Parathyroid adenoma (tissue), 2 donors: ENCODE measurements around the gene CNTD1.
A peak's percentile ranks its signal among the peaks of the same experiment; 100 is the strongest.

Experiments
- H2AFZ ChIP-seq: fragments of 300-600 bp; sonication (generic); one replicate; pipeline ENCODE4 v1.7.0; 2017; ENCODE audit warnings: antibody characterized with exemption, mild to moderate bottlenecking
- H3K27ac ChIP-seq: fragments of 300-600 bp; sonication (generic); one replicate; pipeline ENCODE4 v1.7.0; 2017
- H3K27me3 ChIP-seq: fragments of 300-600 bp; sonication (generic); one replicate; pipeline ENCODE4 v1.7.0; 2017; ENCODE audit warnings: low read length; ENCODE audit not compliant: control insufficient read depth, insufficient read depth
- H3K36me3 ChIP-seq: fragments of 300-600 bp; sonication (generic); one replicate; pipeline ENCODE4 v1.7.0; 2017; ENCODE audit warnings: low read length; ENCODE audit not compliant: control insufficient read depth, insufficient read depth
- H3K4me1 ChIP-seq: fragments of 300-600 bp; sonication (generic); one replicate; pipeline ENCODE4 v1.7.0; 2017; ENCODE audit warnings: control low read depth
- H3K4me2 ChIP-seq: fragments of 300-600 bp; sonication (generic); one replicate; pipeline ENCODE4 v1.7.0; 2017; ENCODE audit warnings: low read length
- H3K4me3 ChIP-seq: fragments of 300-600 bp; sonication (generic); one replicate; pipeline ENCODE4 v1.7.0; 2017; ENCODE audit warnings: low read depth, low read length
- H3K79me2 ChIP-seq: fragments of 300-600 bp; sonication (generic); one replicate; pipeline ENCODE4 v1.7.0; 2017; ENCODE audit warnings: control low read depth
- H3K9ac ChIP-seq: fragments of 300-600 bp; sonication (generic); one replicate; pipeline ENCODE4 v1.7.0; 2017; ENCODE audit warnings: mild to moderate bottlenecking
- H3K9me3 ChIP-seq: fragments of 300-600 bp; sonication (generic); one replicate; pipeline ENCODE4 v1.7.0; 2017; ENCODE audit warnings: low read length; ENCODE audit not compliant: control insufficient read depth
- TF ChIP-seq, protein P1 (sequence below): fragments of 300-600 bp; sonication (generic); IDR thresholded peaks from one replicate; pipeline ENCODE4 v1.7.0; 2017; ENCODE audit warnings: antibody characterized with exemption, mild to moderate bottlenecking
- donor health status: primary hyperparathyroidism.

Gene CNTD1, protein sequence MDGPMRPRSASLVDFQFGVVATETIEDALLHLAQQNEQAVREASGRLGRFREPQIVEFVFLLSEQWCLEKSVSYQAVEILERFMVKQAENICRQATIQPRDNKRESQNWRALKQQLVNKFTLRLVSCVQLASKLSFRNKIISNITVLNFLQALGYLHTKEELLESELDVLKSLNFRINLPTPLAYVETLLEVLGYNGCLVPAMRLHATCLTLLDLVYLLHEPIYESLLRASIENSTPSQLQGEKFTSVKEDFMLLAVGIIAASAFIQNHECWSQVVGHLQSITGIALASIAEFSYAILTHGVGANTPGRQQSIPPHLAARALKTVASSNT

DNA sequence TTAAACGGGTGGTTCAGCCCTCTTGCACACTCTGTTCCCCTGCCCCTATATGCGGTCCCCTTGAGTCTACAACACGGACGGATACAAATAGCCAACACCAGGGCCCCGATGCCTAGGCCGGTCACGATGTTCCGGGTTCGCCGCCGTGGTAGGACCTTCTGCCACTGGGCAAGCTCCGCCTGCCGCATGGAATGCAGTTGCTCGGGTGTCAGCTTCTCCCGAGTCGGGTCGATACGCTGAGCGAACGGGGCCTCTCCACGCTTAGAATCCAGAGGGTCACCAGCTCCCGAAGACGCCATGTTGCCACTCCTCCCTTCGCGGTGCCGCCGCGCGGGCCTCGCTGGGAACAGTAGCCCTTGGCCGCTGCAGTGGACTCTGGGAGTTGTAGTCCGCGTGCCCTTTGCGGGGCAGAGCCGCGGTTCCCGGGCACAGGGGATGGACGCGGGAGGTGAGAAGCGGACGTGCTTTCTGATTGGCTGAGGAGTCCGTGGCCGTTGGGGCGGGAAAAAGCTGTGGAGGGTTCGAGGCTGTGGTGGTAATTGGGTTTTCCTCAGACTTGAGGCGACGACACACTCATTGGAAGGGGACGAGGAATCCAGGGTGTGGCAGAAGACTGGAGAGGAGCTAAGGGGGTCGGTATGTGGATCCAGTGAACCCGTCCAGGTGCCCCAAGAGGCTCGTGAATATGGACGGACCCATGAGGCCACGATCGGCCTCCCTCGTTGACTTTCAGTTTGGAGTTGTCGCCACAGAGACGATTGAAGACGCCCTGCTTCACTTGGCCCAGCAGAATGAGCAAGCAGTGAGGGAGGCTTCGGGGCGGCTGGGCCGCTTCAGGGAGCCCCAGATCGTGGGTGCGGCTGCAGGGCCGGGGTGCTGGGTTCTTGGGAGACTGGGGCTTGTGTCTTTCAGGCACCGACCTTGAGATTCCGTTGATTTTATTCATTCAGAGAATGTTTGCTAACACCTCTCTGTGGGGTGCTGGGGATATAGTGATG, at the start of gene CNTD1, which contains the start of gene COA3:
TSS of gene CNTD1 (plus strand) at position 479 of the 998 bp plus-strand sequence. CDS start at position 686, 207 bp downstream.
TSS of gene COA3 (minus strand) at position 322 of the 998 bp plus-strand sequence. CDS start at position 299, 23 bp downstream.
- Histone ChIP-seq H3K27ac (peak within 1 kb of the TSS; percentile 55), H2AFZ (peak within 1 kb of the TSS; percentile 86), H3K9ac (no peak within 1 kb of the TSS), H3K79me2 (no peaks in the 10 kb centered on the region), H3K4me1 (peaks cover 4% of the 10 kb centered on the region), H3K36me3 (no peaks in the 10 kb centered on the region), H3K9me3 (no peaks in the 10 kb centered on the region), H3K4me3 (peak within 1 kb of the TSS; percentile 84), H3K4me2 (peak within 1 kb of the TSS; percentile 93), H3K27me3 (no peaks in the 10 kb centered on the region)
- TF ChIP-seq, protein P1, sequence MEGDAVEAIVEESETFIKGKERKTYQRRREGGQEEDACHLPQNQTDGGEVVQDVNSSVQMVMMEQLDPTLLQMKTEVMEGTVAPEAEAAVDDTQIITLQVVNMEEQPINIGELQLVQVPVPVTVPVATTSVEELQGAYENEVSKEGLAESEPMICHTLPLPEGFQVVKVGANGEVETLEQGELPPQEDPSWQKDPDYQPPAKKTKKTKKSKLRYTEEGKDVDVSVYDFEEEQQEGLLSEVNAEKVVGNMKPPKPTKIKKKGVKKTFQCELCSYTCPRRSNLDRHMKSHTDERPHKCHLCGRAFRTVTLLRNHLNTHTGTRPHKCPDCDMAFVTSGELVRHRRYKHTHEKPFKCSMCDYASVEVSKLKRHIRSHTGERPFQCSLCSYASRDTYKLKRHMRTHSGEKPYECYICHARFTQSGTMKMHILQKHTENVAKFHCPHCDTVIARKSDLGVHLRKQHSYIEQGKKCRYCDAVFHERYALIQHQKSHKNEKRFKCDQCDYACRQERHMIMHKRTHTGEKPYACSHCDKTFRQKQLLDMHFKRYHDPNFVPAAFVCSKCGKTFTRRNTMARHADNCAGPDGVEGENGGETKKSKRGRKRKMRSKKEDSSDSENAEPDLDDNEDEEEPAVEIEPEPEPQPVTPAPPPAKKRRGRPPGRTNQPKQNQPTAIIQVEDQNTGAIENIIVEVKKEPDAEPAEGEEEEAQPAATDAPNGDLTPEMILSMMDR = no peak

DNA sequence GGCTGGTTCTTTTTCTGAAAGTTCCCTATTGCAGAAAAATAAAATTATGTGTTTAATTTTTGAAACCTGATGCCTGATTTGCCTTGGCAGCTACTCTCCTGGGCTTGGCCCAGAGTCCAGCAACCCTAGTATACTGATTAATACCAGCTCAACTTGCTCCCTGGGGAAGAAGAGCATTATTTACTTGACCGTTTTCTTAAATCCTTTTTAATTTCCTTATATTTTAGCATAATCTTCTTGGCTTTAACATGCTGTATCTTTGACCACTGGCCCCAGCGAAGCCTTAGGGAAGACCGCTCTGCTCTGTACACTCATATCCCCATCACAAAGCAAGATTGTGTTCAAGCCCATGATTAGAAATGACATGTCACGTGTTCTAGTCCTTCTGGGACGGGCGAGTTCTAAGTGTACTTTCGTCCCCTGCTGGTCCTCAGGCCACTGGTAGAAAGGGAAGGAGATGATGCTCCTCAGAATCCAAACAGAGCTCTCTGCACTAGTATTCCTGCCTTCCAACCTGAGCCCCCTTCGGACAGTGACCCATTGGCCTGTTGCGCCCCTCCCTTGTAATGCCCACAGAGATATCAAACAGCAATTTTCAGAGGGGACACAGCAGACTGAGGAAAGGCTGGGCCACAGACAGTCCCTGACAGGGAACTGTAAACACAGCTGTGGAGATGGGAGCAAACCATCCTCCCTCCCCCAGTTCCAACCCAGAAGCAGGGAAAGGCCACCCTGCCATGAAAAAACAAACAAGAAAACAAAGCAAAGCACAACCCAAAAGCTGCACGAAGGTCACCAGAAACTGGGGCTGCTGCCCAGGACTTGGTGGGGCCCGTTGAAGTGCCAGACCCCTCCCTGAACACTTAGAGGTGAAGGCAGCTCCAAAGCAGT, 49.5 kb upstream of the CNTD1 start:
- TF ChIP-seq, protein P1 = no peak
- Histone ChIP-seq H3K9ac (no peak overlapping the region), H3K4me2 (no peak overlapping the region), H3K4me3 (no peak overlapping the region), H3K9me3 (no peaks in the 10 kb centered on the region), H3K4me1 (no peaks in the 10 kb centered on the region), H2AFZ (no peak overlapping the region), H3K79me2 (peaks cover 2% of the 10 kb centered on the region), H3K27ac (no peak overlapping the region), H3K27me3 (no peaks in the 10 kb centered on the region), H3K36me3 (no peaks in the 10 kb centered on the region)

DNA sequence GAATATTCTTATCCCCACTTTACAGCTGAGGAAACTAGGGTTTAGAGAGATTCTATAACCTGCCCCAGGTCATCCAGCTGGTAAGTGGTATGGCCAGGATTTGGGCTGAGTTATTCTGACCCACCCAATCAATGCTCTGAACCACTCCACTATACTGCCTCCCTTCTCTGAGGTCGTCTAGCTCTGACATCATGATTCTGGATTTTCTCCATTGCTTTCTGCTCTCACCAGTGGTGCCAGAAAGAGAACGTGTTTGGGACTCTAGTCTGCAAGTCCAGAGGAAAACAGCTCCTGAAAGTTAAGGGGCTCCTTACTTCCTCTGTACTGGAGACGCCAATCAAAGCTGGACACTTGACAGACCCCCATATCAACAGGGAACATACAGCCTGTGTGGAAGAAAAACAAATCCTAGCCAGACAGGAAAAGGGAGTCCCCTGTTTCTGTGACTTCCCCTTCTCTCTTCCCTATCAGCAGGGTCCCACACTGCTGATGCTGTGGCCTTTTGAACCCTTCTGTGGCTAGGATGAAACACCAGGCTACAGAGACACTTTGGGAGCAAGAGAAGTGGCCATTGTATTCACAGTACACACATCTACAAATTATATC, 47.8 kb upstream of the CNTD1 start:
- peak overlapping the region; percentile 5 for H3K27ac ChIP-seq
- no peak overlapping the region for H3K4me2 ChIP-seq
- no peak overlapping the region for H3K9ac ChIP-seq
- H3K4me3 ChIP-seq = no peak overlapping the region
- H3K27me3 ChIP-seq = no peaks in the 10 kb centered on the region
- H3K4me1 ChIP-seq = no peaks in the 10 kb centered on the region
- TF ChIP-seq, protein P1 = no peak
- no peak overlapping the region for H2AFZ ChIP-seq
- no peaks in the 10 kb centered on the region for H3K9me3 ChIP-seq
- H3K36me3 ChIP-seq = no peaks in the 10 kb centered on the region
- H3K79me2 ChIP-seq = no peaks in the 10 kb centered on the region

DNA sequence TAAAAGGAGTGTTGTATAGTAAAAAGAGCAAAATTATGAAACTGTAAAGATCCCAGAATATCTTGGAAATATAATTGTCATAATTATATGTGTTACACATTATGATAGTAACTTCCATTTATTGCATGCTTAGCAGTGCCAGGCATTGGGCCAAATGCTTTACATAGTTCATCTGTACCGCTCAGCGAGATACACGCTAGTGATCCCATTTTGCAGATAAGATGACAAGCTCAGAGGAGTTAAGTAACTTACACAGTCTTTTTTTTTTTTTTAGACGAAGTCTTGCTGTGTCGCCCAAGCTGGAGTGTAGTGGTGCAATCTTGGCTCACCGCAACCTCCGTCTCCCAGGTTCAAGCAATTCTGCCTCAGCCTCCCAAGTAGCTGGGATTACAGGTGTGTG, 47.0 kb upstream of the CNTD1 start:
- H3K9me3 ChIP-seq = no peaks in the 10 kb centered on the region
- no peak overlapping the region for H2AFZ ChIP-seq
- H3K9ac ChIP-seq = no peak overlapping the region
- H3K27me3 ChIP-seq = no peaks in the 10 kb centered on the region
- TF ChIP-seq, protein P1 = no peak
- no peaks in the 10 kb centered on the region for H3K4me1 ChIP-seq
- no peak overlapping the region for H3K27ac ChIP-seq
- H3K79me2 ChIP-seq = no peaks in the 10 kb centered on the region
- H3K4me3 ChIP-seq = no peak overlapping the region
- H3K36me3 ChIP-seq = no peaks in the 10 kb centered on the region
- no peak overlapping the region for H3K4me2 ChIP-seq
